Tibial nerve (tissue), 4 donors: ENCODE measurements around the gene HIBADH. TPM values are rescaled to one million over a fixed set of nuclear protein-coding genes. Genes with fewer than 3 reads are reported as not detected.
"Not testable (repeated sequence)": the region's sequence is repeated elsewhere in the genome, so short reads cannot be mapped to it uniquely, and the experiment has no call there.

Experiments
- DNase-seq, 2 donors: peaks; one replicate each; pipeline ENCODE4 v3.0.0-alpha.2; 2019; ENCODE audit warnings: low spot score in 2 of 2
- H3K27ac ChIP-seq, 4 donors: fragments of 200-600 bp; sonication (generic) in 3 of 4; one replicate each; pipeline ENCODE4 v1.5.1; 2017 to 2019; ENCODE audit warnings: mild to moderate bottlenecking in 1 of 4
- H3K27me3 ChIP-seq, 2 donors: fragments of 200-600 bp; sonication (generic) in 1 of 2; one replicate each; pipeline versions ENCODE4 v1.5.1 to v1.6.0; 2017 to 2019
- H3K36me3 ChIP-seq, 3 donors: fragments of 200-600 bp; sonication (generic); one replicate each; pipeline ENCODE4 v1.5.1; 2018 to 2019
- H3K4me1 ChIP-seq, 4 donors: fragments of 200-600 bp; sonication (generic) in 3 of 4; one replicate each; pipeline ENCODE4 v1.5.1; 2017 to 2019
- H3K4me3 ChIP-seq, 4 donors: fragments of 200-600 bp; sonication (generic) in 3 of 4; one replicate each; pipeline ENCODE4 v1.5.1; 2017 to 2019; ENCODE audit warnings: mild to moderate bottlenecking in 1 of 4, moderate library complexity in 1 of 4
- H3K9me3 ChIP-seq, 4 donors: fragments of 200-600 bp; sonication (generic) in 3 of 4; one replicate each; pipeline ENCODE4 v1.5.1; 2017 to 2019
- EP300 ChIP-seq, 2 donors: sonication (generic); formaldehyde crosslinking; IDR thresholded peaks; one replicate each; pipeline ENCODE4 v1.6.1; 2017; ENCODE audit warnings: antibody characterized with exemption in 2 of 2, mild to moderate bottlenecking in 1 of 2
- POLR2A ChIP-seq, 2 donors: fragments of 450-650 bp; IDR thresholded peaks; one replicate each; pipeline ENCODE4 v1.6.1; 2017; ENCODE audit warnings: antibody characterized with exemption in 2 of 2, mild to moderate bottlenecking in 2 of 2, moderate library complexity in 2 of 2
- WGBS, 2 donors: methylation state at CpG; one replicate each; pipeline ENCODE4 v1.1.5; 2018; 5-methylcytosine and 5-hydroxymethylcytosine counted together
- total RNA-seq, 4 donors: library from RNA; depleted of rRNA; stranded (reverse); fragments of >200 nt; gene quantifications; one replicate each; pipeline ENCODE4 v1.1.0, GENCODE V29; 2016
- TF ChIP-seq, protein P1 (sequence below), 5 experiments: fragments of 200-600 bp in 3 of 5; fragments of 450-650 bp in 2 of 5; sonication (generic) in 3 of 5; IDR thresholded peaks; one replicate each; pipeline ENCODE4 v1.5.1; 2016 to 2019; ENCODE audit warnings: antibody characterized with exemption in 5 of 5, mild to moderate bottlenecking in 3 of 5, moderate library complexity in 2 of 5

The HIBADH gene
- total RNA-seq, 4 donors from 2014 or later, result 36.6 to 44.0 (median 41.7) TPM

DNA sequence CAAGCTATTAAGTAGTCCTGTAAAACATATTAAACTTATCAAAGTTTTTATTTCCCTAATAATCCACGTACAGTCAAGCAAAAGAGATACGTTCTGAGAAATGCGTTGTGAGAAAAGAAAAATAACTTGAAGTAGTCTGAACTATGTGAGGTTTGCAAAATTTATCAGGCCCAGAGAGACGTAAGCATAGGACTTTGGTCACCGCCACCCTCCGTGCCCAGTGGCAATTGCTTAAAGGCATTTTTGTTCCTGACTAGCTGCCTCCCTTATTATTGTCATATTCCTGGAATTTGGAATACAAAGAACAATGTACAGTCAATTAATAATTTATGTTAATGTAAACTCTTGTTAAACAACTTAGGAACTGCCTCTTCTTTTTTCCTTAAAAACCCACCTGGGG is 22.8 kb downstream of the HIBADH start:
- Histone ChIP-seq H3K9me3 (no peaks in the 10 kb centered on the region), H3K4me3 (no peak overlapping the region)
- TF ChIP-seq EP300 (IDR thresholded peaks at IDR 0.05), result no peak
- TF ChIP-seq POLR2A (IDR thresholded peaks at IDR 0.05), result no peak
- TF ChIP-seq, protein P1, sequence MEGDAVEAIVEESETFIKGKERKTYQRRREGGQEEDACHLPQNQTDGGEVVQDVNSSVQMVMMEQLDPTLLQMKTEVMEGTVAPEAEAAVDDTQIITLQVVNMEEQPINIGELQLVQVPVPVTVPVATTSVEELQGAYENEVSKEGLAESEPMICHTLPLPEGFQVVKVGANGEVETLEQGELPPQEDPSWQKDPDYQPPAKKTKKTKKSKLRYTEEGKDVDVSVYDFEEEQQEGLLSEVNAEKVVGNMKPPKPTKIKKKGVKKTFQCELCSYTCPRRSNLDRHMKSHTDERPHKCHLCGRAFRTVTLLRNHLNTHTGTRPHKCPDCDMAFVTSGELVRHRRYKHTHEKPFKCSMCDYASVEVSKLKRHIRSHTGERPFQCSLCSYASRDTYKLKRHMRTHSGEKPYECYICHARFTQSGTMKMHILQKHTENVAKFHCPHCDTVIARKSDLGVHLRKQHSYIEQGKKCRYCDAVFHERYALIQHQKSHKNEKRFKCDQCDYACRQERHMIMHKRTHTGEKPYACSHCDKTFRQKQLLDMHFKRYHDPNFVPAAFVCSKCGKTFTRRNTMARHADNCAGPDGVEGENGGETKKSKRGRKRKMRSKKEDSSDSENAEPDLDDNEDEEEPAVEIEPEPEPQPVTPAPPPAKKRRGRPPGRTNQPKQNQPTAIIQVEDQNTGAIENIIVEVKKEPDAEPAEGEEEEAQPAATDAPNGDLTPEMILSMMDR (IDR thresholded peaks at IDR 0.05), result no peak

DNA sequence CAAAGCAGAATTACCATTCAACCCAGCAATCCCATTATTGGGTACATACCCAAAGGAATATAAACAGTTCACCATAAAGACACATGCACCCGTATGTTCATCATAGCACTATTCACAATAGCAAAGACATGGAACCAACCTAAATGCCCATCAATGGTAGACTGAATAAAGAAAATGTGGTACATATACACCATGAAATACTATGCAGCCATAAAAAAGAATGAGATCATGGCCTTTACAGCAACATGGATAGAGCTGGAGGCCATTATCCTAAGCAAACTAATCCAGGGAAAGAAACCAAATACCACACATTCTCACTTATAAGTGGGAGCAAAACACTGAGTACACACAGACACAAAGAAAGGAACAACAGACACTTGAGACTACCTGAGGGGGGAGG is 23.6 kb downstream of the HIBADH start:
- not testable (repeated sequence) for H3K27me3 ChIP-seq, H3K27ac ChIP-seq, H3K9me3 ChIP-seq, H3K36me3 ChIP-seq, H3K4me3 ChIP-seq, DNase-seq
- WGBS, 2 donors, result 96 to 100% methylated on average over 1 of the region's 1 CpG
- peaks cover 0 to 52% (median 9%) of the 10 kb centered on the region in 4 donors for H3K4me1 ChIP-seq

More for the DNA sequence above, 22.8 kb downstream of the HIBADH start:
- Histone ChIP-seq H3K4me1 (peaks cover 0 to 48% (median 9%) of the 10 kb centered on the region in 4 donors), H3K36me3 (peaks cover 0 to 4% (median 0%) of the 10 kb centered on the region in 3 donors), H3K27ac (no peak overlapping the region), H3K27me3 (no peaks in the 10 kb centered on the region)
- DNase-seq, result no peak
- 88 to 90% methylated on average over 6 of the region's 6 CpGs for WGBS, 2 donors

DNA sequence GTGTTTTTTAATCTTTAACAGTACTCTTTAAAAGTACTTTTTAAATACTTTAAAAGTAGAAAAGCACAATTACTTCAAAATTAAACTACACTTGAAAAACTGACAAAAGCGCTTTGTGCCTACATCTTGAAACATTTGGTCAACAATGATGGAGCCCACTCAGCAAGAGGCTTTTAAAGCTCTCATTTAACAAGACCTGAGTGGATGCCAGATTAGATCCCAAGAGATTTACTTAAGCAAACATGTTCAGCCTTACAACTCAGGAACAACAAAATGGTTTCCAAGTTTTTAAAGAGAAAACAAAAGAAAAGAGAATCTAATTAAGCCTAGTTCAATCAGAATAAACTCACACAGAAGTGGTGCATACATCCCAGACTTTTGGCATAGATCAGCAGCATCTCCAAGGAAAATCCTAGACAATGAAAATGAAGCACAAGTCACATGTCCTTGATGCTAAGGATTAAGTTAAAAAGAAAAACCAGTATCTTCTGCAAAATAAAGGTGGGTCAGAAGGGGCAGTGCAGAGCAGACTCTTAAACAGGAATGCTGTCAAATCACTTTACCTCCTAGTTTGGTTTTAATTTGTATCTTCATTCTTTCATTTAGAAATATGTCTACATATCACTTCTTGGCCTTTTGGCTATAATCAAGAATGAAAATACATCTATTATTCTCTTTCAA is 26.2 kb downstream of the HIBADH start:
- 49 to 52% methylated on average over 1 of the region's 1 CpG for WGBS, 2 donors
- no peaks in the 10 kb centered on the region for H3K9me3 ChIP-seq
- peak in 1 of 2 donors; percentile 23 for DNase-seq
- no peak overlapping the region for H3K4me3 ChIP-seq
- TF ChIP-seq, protein P1 (IDR thresholded peaks at IDR 0.05), result no peak
- TF ChIP-seq POLR2A (IDR thresholded peaks at IDR 0.05) (no peak), EP300 (IDR thresholded peaks at IDR 0.05) (no peak)
- peak overlapping the region in 2 of 4 donors; percentile 10 to 12 for H3K27ac ChIP-seq
- peaks cover 0 to 9% (median 0%) of the 10 kb centered on the region in 3 donors for H3K36me3 ChIP-seq
- H3K27me3 ChIP-seq, result no peaks in the 10 kb centered on the region
- peaks cover 0 to 43% (median 9%) of the 10 kb centered on the region in 4 donors for H3K4me1 ChIP-seq

DNA sequence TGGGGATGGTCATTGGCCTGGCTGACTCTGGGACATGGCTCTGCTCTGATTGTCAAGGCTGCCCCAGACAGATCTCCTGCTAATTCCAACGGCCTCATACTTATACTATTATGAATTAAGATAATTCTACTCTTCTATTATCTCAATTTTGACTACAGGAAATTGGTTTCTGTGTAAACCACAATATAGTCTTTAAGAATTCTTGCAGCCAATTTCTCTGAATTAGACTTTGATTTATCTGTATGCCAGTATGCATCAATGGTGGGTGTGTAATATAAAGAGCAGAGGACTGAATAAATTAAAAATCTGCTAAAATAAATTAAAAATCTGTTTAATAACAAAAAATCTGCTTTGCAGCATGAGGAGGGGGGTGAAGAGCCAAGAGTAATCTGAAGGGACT is 27.0 kb downstream of the HIBADH start:
- no peaks in the 10 kb centered on the region for H3K27me3 ChIP-seq
- peak overlapping the region in 2 of 4 donors; percentile 10 to 15 for H3K27ac ChIP-seq
- H3K36me3 ChIP-seq, result peaks cover 0 to 9% (median 0%) of the 10 kb centered on the region in 3 donors
- no peak overlapping the region for H3K4me3 ChIP-seq
- peaks cover 0 to 36% (median 8%) of the 10 kb centered on the region in 4 donors for H3K4me1 ChIP-seq
- no peak for DNase-seq
- 47 to 52% methylated on average over 1 of the region's 1 CpG for WGBS, 2 donors
- no peaks in the 10 kb centered on the region for H3K9me3 ChIP-seq
- no peak for TF ChIP-seq EP300 (IDR thresholded peaks at IDR 0.05)
- TF ChIP-seq, protein P1 (IDR thresholded peaks at IDR 0.05), result no peak
- no peak for TF ChIP-seq POLR2A (IDR thresholded peaks at IDR 0.05)

DNA sequence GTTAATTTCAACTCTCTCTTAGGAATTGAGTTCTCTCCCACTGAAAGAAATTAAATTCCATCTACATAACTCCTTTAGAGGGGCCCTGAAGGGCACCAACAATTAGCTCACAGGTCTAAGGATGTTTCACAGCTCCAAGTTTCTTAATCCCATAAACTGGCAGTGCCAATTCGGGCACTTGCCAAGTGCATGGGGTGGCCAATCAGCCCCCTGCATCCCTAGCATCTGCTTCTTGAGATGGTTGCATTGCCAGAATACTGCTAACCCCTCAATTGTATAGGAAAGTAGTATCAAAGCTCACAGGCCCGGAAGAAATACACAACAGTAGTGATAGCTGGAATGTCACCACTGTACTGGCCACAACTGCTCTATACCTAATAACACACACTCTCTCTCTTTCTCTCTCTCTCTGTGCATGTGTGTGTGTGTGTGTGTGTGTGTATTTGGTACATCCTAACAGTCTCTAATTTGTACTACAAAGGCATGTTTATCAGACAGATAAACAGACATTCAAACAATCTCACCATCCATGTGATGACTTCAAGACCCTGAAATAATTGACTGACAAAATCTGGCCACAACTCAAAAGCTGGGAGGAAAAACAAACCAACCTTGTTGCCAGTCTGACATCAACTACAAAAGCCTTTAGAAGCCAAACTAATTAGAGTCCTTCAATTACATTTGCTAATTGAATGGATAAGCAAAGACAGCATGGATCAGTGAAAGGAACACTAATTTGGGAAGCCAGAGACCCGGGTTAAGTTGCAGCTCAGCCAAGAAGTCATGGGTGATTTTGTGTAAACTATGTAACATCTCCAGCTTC is 27.8 kb downstream of the HIBADH start:
- TF ChIP-seq, protein P1 (IDR thresholded peaks at IDR 0.05), result no peak
- TF ChIP-seq POLR2A (IDR thresholded peaks at IDR 0.05) (no peak), EP300 (IDR thresholded peaks at IDR 0.05) (no peak)
- DNase-seq, result no peak
- Histone ChIP-seq H3K9me3 (no peaks in the 10 kb centered on the region), H3K27me3 (no peaks in the 10 kb centered on the region), H3K27ac (no peak overlapping the region), H3K36me3 (peaks cover 0 to 10% (median 0%) of the 10 kb centered on the region in 3 donors), H3K4me3 (no peak overlapping the region), H3K4me1 (peaks cover 0 to 30% (median 7%) of the 10 kb centered on the region in 4 donors)
- 76 to 94% methylated on average over 3 of the region's 3 CpGs for WGBS, 2 donors
